ENCODE results near the gene ALKBH5. TPM values are rescaled to one million over a fixed set of nuclear protein-coding genes. Genes with fewer than 3 reads are reported as not detected.

The ALKBH5 gene
- total RNA-seq, 1 experiment from 2014 or later = 97.8 TPM

DNA sequence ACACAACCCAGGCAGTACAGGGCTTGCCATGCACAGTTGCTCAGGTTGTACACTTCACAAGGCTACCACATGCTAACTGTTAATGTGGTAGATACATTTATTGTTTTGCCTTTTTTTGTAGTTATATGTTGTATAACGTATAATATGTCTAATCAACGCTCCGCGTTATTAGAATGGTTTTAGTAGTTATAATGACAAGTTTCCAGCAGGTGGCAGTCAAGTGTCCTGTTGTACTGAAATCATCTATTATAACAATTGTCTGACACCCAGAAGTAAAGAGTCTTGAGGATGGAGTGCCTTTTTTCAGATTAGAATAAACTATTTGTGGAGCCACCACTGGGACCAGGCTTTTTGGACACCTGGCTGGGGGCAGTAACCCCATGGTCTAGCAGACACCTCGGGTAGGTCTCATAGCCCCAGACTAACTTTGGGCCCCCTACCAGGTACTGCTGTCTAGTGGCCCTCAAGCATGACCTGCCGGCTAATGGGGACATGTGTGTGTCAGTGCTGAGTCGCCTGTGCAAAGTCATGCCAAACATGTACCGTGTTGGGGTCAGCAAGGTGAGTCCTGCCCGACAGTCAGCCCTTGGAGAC is 42.3 kb upstream of the ALKBH5 start:
- Histone ChIP-seq H2AFZ (ENCODE audit: low read depth, low read length, poor library complexity, severe bottlenecking) (no peak overlapping the region), H3K4me2 (ENCODE audit: low read length) (peak overlapping the region; percentile 4; the same call in 1 of the 2 replicates), H3K36me3 (ENCODE audit: control insufficient read depth in 1 of 2, insufficient read depth in 2 of 2, low read length in 2 of 2) (no peaks in the 10 kb centered on the region), H3K4me1 (ENCODE audit: control insufficient read depth in 1 of 2, insufficient read depth in 2 of 2, low read length in 2 of 2) (no peaks in the 10 kb centered on the region), H3K27me3 (ENCODE audit: insufficient read depth, low read length) (no peaks in the 10 kb centered on the region), H3K27ac (ENCODE audit: low read depth, low read length) (no peak overlapping the region), H4K20me1 (ENCODE audit: insufficient read depth) (no peaks in the 10 kb centered on the region), H3K4me3 (replicated peaks in 1 of 2; ENCODE audit: low read depth in 1 of 2, low read length in 2 of 2) (no peak overlapping the region), H3K9ac (ENCODE audit: low read length) (no peak overlapping the region), H3K9me2 (ENCODE audit: insufficient read depth) (no peaks in the 10 kb centered on the region), H3K9me3 (ENCODE audit: control insufficient read depth in 1 of 2, insufficient read depth in 1 of 2, low read depth in 1 of 2, low read length in 2 of 2) (no peaks in the 10 kb centered on the region), H3K79me2 (ENCODE audit: insufficient read depth, low read length) (no peaks in the 10 kb centered on the region)
- TF ChIP-seq EGR1 (IDR thresholded peaks at IDR 0.05; ENCODE audit: low read depth) (no peak), RAD21 (IDR thresholded peaks at IDR 0.05; ENCODE audit: low read depth) (peak; percentile 70), ELF1 (IDR thresholded peaks at IDR 0.05; ENCODE audit: borderline replicate concordance, low read depth) (no peak)
- TF ChIP-seq, protein P1, sequence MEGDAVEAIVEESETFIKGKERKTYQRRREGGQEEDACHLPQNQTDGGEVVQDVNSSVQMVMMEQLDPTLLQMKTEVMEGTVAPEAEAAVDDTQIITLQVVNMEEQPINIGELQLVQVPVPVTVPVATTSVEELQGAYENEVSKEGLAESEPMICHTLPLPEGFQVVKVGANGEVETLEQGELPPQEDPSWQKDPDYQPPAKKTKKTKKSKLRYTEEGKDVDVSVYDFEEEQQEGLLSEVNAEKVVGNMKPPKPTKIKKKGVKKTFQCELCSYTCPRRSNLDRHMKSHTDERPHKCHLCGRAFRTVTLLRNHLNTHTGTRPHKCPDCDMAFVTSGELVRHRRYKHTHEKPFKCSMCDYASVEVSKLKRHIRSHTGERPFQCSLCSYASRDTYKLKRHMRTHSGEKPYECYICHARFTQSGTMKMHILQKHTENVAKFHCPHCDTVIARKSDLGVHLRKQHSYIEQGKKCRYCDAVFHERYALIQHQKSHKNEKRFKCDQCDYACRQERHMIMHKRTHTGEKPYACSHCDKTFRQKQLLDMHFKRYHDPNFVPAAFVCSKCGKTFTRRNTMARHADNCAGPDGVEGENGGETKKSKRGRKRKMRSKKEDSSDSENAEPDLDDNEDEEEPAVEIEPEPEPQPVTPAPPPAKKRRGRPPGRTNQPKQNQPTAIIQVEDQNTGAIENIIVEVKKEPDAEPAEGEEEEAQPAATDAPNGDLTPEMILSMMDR (IDR thresholded peaks at IDR 0.05 in 2 of 3, conservative IDR thresholded peaks at IDR 0.05 in 1 of 3; ENCODE audit: borderline replicate concordance in 1 of 3, insufficient read depth in 1 of 3, low read depth in 2 of 3, low read length in 2 of 3) = peak; percentile 44 to 67 (median 55); a peak in 5 of 6 replicates
- BruUV-seq (replicated peaks) = no TSS peak
- DNase-seq (ENCODE audit: low read depth, low spot score) (no peak), ATAC-seq (peak; percentile 52)
- intact Hi-C loops (cut with micrococcal nuclease) = loop anchor here (2.0 to 5.0 kb wide), 2 partner anchors 15 to 76 kb away; no protein-coding TSS in a partner anchor
- POLR2A ChIA-PET = interaction anchor here (0.6 kb wide), 1 partner anchor 28 kb away, joined by 5 read pairs; no protein-coding TSS in a partner anchor
- RAD21 ChIA-PET (ENCODE audit: low non-redundant PET in 1 of 2, low total read pairs in 2 of 2, uncharacterized antibody in 2 of 2, unreplicated experiment in 2 of 2) = no interaction called here
- CTCF ChIA-PET = interaction anchor here (0.8 to 5.7 kb wide), 2 partner anchors 12 to 75 kb away, joined by 4 to 27 read pairs; no protein-coding TSS in a partner anchor

DNA sequence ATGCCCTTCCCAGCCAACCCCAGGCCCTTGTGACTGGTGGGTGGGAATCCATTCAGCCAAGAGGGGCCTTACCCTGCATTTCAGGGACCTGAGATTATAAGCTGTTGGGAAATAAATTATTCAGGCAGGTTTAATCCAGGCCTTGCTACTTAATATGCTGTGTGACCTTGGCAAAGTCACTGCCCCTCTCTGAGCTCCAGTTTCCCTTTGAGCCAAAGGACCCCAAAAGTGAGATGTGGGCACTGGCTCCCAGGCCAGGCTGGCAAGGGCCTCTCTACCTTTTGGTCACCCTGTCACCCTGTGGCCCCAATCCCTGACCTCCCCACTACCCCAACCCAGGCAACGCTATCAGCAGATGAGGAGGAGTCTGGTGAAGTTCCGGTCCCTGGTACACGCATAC is 41.2 kb upstream of the ALKBH5 start:
- RAD21 ChIA-PET (ENCODE audit: low non-redundant PET in 1 of 2, low total read pairs in 2 of 2, uncharacterized antibody in 2 of 2, unreplicated experiment in 2 of 2) = no interaction called here
- no peak for ATAC-seq

More for the DNA sequence above, 41.2 kb upstream of the ALKBH5 start:
- no peaks in the 10 kb centered on the region for H3K9me2 ChIP-seq (ENCODE audit: insufficient read depth)
- no peak overlapping the region for H3K4me2 ChIP-seq (ENCODE audit: low read length)
- no peak overlapping the region for H3K27ac ChIP-seq (ENCODE audit: low read depth, low read length)
- H3K9me3 ChIP-seq (ENCODE audit: control insufficient read depth in 1 of 2, insufficient read depth in 1 of 2, low read depth in 1 of 2, low read length in 2 of 2) = no peaks in the 10 kb centered on the region
- no peaks in the 10 kb centered on the region for H3K27me3 ChIP-seq (ENCODE audit: insufficient read depth, low read length)
- no peak overlapping the region for H3K4me3 ChIP-seq (replicated peaks in 1 of 2; ENCODE audit: low read depth in 1 of 2, low read length in 2 of 2)
- CTCF ChIA-PET = interaction anchor here (1.0 to 5.7 kb wide), 2 partner anchors 11 to 47 kb away, joined by 3 to 27 read pairs; no protein-coding TSS in a partner anchor
- no TSS peak for BruUV-seq (replicated peaks)
- H2AFZ ChIP-seq (ENCODE audit: low read depth, low read length, poor library complexity, severe bottlenecking) = no peak overlapping the region
- no peaks in the 10 kb centered on the region for H3K36me3 ChIP-seq (ENCODE audit: control insufficient read depth in 1 of 2, insufficient read depth in 2 of 2, low read length in 2 of 2)
- H3K79me2 ChIP-seq (ENCODE audit: insufficient read depth, low read length) = no peaks in the 10 kb centered on the region
- H3K9ac ChIP-seq (ENCODE audit: low read length) = no peak overlapping the region
- TF ChIP-seq POLR2AphosphoS5 (IDR thresholded peaks at IDR 0.05; ENCODE audit: low read depth, low read length) (0 out of 2 replicates have a peak, but pooled peaks have one; percentile 0), CEBPB (IDR thresholded peaks at IDR 0.05; ENCODE audit: low read depth) (no peak), TCF7L2 (IDR thresholded peaks at IDR 0.05; ENCODE audit: borderline replicate concordance, extremely low read depth, insufficient read depth, insufficient read length) (no peak), EGR1 (IDR thresholded peaks at IDR 0.05; ENCODE audit: low read depth) (no peak), EZH2phosphoT487 (IDR thresholded peaks at IDR 0.05; ENCODE audit: borderline replicate concordance) (no peak), JUND (IDR thresholded peaks at IDR 0.05) (no peak), SP1 (IDR thresholded peaks at IDR 0.05; ENCODE audit: low read depth) (no peak)
- H3K4me1 ChIP-seq (ENCODE audit: control insufficient read depth in 1 of 2, insufficient read depth in 2 of 2, low read length in 2 of 2) = no peaks in the 10 kb centered on the region
- no peaks in the 10 kb centered on the region for H4K20me1 ChIP-seq (ENCODE audit: insufficient read depth)
- intact Hi-C loops (cut with micrococcal nuclease) = loop anchor here (5.0 kb wide), 1 partner anchor 75 kb away; no protein-coding TSS in a partner anchor
- POLR2A ChIA-PET = no interaction called here
- DNase-seq (ENCODE audit: low read depth, low spot score) = no peak
